ENCODE measurements around the gene CABLES2. TPM values are rescaled to one million over a fixed set of nuclear protein-coding genes. Genes with fewer than 3 reads are reported as not detected.
A peak's percentile ranks its signal among the peaks of the same experiment; 100 is the strongest.

The CABLES2 gene
- total RNA-seq, 6 experiments from 2014 or later = 1.4 to 2.9 (median 2.5) TPM

- Histone ChIP-seq H3K9me3 (no peaks in the 10 kb centered on the region), H3K4me1 (peaks cover 0 to 59% (median 25%) of the 10 kb centered on the region in 4 donors), H3K27me3 (no peaks in the 10 kb centered on the region), H3K27ac (peak overlapping the region in 2 of 3 donors; percentile 16 to 53), H3K36me3 (no peaks in the 10 kb centered on the region), H3K4me3 (peak overlapping the region; percentile 61 to 77 (median 73))
- DNase-seq (peak in 2 of 3 donors; percentile 49 to 62), ATAC-seq (peak; percentile 4 to 47 (median 17))
- intact Hi-C loops (cut with DNase I) = no loop called here
- 20% methylated on average over 1 of the region's 37 CpGs for WGBS (ENCODE audit: insufficient coverage, low coverage, low lambda C conversion rate, missing lambda C conversion rate)
- TF ChIP-seq POLR2A (IDR thresholded peaks at IDR 0.05) (no peak), CTCF (IDR thresholded peaks at IDR 0.05) (no peak)
These were observed 39.3 kb downstream of the CABLES2 start for GRCh38 chr20:62367633-62368391.

- peaks cover 0 to 59% (median 28%) of the 10 kb centered on the region in 4 donors for H3K4me1 ChIP-seq
- TF ChIP-seq CTCF (IDR thresholded peaks at IDR 0.05) = no peak
- peak; percentile 66 for TF ChIP-seq POLR2A (IDR thresholded peaks at IDR 0.05)
- no peaks in the 10 kb centered on the region for H3K9me3 ChIP-seq
- peak; percentile 51 to 64 (median 52) for ATAC-seq
- peak within 1 kb of the TSS; percentile 61 to 77 (median 73) for H3K4me3 ChIP-seq
- H3K27me3 ChIP-seq = no peaks in the 10 kb centered on the region
- 0% methylated on average over 6 of the region's 70 CpGs for WGBS (ENCODE audit: insufficient coverage, low coverage, low lambda C conversion rate, missing lambda C conversion rate)
- peak; percentile 69 to 81 (median 72) for DNase-seq
- peak within 1 kb of the TSS; percentile 28 to 53 (median 50) for H3K27ac ChIP-seq
- H3K36me3 ChIP-seq = no peaks in the 10 kb centered on the region
- intact Hi-C loops (cut with DNase I) = no loop called here
These were observed 39.9 kb downstream of the CABLES2 start, which contains the start of gene LAMA5 for GRCh38 chr20:62367136-62367632. Gene LAMA5 (minus strand): TSS chr20:62367312. CDS start chr20:62367245, 67 bp downstream.

- DNase-seq (peak in 2 of 3 donors; percentile 51 to 60), ATAC-seq (peak in 3 of 4 donors; percentile 2 to 9 (median 6))
- intact Hi-C loops (cut with DNase I) = no loop called here
- no peaks in the 10 kb centered on the region for H3K27me3 ChIP-seq
- peaks cover 0 to 61% (median 29%) of the 10 kb centered on the region in 4 donors for H3K4me1 ChIP-seq
- peak overlapping the region; percentile 28 to 53 (median 50) for H3K27ac ChIP-seq
- TF ChIP-seq CTCF (IDR thresholded peaks at IDR 0.05) (no peak), POLR2A (IDR thresholded peaks at IDR 0.05) (no peak)
- no peaks in the 10 kb centered on the region for H3K36me3 ChIP-seq
- H3K9me3 ChIP-seq = no peaks in the 10 kb centered on the region
- peak overlapping the region; percentile 61 to 77 (median 73) for H3K4me3 ChIP-seq
- WGBS (ENCODE audit: insufficient coverage, low coverage, low lambda C conversion rate, missing lambda C conversion rate) = 2% methylated on average over 14 of the region's 72 CpGs
These were observed 40.5 kb downstream of the CABLES2 start for GRCh38 chr20:62366370-62367135.

GRCh38 chr20:62365814-62366369 lies 41.2 kb downstream of the CABLES2 start:
- intact Hi-C loops (cut with DNase I) = no loop called here
- Histone ChIP-seq H3K27ac (peak overlapping the region in 2 of 3 donors; percentile 50 to 53), H3K4me3 (peak overlapping the region; percentile 61 to 77 (median 73)), H3K9me3 (no peaks in the 10 kb centered on the region), H3K4me1 (peaks cover 0 to 57% (median 26%) of the 10 kb centered on the region in 4 donors), H3K36me3 (no peaks in the 10 kb centered on the region), H3K27me3 (no peaks in the 10 kb centered on the region)
- TF ChIP-seq POLR2A (IDR thresholded peaks at IDR 0.05) (no peak), CTCF (IDR thresholded peaks at IDR 0.05) (no peak)
- no CpG with 5 or more reads among the region's 10 CpGs for WGBS (ENCODE audit: insufficient coverage, low coverage, low lambda C conversion rate, missing lambda C conversion rate)
- ATAC-seq (no peak), DNase-seq (peak in 2 of 3 donors; percentile 14 to 46)
